Activated CD4-positive, alpha-beta T cell treated with anti-CD3 and anti-CD28 coated beads, Interleukin-2, amount 50 U/mL, for 4 hours (primary cell): ENCODE data around the gene GALK2.
"Not testable (repeated sequence)": the region's sequence is repeated elsewhere in the genome, so short reads cannot be mapped to it uniquely, and the experiment has no call there.

Experiments used
- DNase-seq, 2 experiments: peaks; one replicate each; pipeline ENCODE4 v3.0.0-alpha.2; 2020

The GALK2 gene

DNA sequence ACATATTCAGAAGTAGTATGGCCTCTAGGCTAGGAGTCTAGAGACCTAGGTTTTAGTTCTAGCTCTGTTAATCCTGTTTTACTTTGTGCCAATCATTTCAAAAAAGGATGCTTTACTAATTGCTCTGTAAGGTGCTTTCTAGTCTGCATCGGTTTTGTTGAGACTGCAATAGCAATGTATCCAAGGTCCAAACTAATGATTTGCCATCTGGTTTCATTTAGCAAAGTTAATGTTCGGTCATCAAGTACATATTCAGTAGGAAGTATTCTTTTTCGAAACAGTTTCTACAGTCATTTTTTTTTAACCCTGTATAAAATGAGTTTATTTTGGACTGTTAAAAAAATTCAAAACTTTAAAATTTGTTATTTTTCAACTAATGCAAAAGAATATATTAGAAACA is 2.0 kb upstream of the GALK2 start:
- no peak for DNase-seq

DNA sequence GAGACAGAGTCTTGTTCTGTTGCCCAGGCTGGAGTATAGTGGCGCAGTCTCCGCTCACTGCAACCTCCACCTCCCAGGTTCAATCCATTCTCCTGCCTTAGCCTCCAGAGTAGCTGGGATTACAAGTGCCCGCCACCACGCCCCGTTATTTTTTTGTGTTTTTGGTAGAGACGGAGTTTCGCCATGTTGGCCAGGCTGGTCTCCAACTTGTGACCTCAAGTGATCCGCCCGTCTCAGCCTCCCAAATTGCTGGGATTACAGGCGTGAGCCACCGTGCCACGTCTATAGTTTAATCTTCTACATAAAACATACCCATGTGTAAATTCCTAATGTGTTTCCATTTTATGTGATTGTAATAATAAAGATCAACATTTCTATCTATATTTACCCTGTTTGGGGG is 1.7 kb downstream of the GALK2 start:
- no peak for DNase-seq

DNA sequence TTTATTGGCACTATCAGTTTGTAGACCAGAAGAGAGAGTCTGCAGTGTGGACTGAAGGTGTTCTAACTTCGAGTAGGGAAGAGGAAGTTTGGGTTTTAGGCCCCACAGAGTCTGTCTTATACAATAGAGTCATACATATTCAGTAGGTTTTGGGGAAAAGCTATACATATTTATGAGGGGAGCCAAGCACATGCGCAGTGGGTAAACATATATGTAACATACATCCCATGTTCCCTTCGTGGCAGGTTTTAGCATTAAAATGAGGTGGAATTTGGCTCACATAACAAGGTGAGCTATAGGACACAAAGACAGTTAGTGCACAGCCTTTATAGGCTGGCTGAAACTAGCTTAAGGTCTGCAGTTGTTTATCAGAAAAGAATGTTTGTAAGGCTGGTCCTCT is 4.9 kb downstream of the GALK2 start:
- DNase-seq: no peak

DNA sequence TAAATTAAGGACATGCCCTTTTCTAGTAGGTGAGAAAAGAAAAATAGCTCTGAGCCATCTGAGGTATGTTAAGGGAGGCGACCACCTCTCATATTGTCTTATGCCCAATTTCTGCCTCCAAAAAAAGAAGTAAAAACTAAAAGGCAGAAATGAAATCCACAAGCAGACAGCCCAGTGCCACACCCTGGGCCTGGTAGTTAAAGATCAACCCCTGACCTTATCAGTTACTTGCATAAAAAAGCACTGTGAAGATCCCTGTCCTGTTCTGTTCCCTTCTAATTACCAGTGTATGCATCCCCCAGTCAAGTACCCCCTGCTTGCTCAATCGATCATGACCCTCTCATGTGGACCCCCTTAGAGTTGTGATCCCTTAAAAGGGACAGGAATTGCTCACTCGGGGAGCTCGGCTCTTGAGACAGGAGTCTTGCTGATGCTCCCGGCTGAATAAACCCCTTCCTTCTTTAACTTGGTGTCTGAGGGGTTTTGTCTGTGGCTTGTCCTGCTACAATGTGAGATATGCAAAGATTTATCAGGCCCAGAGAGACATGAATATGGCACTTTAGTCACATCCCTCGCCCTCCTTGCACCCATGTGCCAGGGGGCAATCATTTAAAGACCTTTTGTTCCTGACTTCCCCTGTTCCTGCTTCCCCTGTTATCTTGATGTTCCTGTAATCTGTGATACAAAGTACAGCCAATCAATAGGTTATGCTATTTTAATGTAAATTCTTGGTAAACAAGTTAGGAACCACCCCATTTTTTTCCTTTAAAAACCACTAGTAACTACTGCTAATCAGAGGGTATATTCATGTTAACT is 5.7 kb downstream of the GALK2 start:
- not testable (repeated sequence) for DNase-seq

DNA sequence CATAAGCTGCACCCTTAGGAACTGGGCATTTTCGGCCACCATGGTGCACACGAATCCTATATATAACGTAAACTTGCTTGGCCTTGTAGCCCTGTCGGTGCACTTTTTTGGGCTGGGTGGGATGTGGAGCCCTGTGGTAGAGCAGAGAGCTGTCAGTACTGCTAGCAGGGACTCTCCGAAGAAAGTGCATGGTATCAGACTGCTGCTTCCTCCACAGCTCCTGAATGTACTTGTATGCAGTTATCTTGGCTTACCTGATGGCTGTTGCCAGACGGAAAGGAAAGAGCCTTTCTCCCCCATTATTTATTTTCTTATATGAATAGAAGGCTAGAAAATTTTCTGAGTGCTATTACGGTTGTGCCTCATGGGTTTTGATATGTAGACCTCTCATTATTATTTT is 8.4 kb downstream of the GALK2 start:
- DNase-seq: no peak

DNA sequence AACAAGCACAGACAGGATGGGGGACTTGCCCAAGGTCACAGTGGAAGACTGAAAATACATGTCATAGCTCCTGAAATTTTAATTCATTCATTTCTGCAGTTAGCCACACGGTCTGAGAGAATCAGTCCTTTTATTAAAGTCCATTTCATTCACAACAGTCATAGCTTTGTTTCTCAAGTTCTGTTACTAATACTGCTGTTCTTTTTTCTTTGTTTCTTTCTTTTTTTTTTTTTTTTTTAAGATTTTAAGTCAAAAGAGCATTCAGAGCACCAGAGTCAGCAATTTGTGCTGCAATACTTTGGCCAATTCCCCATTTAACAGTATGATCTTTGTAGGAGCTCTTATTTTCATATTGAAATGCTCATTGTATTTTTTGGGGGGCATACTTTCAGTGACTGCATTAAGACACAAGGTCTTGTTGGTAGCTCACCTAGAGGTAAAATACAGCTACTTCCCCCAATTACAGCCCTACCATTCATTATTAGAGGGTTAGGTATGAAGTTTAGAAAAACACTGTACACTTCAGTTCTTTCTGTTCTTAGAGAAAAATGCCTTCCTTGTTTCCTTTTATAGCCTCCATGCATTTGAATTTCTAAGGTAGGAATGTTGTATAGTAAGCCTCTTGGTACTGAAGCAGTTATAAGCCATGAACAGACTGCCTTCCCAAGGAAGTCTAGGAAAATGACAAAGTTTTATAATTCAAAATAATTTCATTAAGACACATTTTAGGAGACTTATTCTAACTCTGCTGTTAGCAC is 9.6 kb downstream of the GALK2 start:
- DNase-seq: no peak

DNA sequence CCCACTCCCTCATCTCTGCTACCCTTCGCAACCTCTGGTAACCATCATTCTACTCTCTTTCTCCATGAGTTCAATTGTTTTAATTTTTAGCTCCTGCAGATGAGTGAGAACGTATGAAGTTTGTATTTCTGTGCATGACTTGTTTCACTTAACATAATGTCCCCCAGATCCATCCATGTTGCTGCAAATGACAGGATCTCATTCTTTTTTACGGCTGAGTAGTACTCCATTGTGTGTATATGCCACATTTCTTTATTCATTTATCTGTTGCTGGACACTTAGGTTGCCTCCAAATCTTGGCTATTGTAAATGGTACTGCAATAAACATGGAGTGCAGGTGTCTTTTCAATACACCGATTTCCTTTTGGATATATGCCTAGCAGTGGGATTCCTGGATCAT is 12.1 kb downstream of the GALK2 start:
- DNase-seq: no peak

DNA sequence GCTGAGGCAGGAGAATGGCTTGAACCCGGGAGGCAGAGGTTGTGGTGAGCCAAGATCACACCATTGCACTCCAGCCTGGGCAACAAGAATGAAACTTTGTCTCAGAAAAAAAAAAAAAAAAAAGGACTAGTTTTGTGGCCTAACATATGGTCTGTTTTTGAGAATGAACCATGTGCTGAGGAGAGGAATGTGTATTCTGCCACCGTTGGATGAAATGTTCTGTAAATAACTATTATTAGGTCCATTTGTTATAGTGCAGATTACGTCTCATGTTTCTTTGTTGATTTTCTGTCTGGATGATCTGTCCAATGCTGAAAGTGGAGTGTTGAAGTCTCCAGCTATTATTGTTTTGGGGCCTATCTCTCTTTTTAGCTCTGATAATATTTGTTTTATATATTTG is 13.7 kb downstream of the GALK2 start:
- DNase-seq: not testable (repeated sequence)

DNA sequence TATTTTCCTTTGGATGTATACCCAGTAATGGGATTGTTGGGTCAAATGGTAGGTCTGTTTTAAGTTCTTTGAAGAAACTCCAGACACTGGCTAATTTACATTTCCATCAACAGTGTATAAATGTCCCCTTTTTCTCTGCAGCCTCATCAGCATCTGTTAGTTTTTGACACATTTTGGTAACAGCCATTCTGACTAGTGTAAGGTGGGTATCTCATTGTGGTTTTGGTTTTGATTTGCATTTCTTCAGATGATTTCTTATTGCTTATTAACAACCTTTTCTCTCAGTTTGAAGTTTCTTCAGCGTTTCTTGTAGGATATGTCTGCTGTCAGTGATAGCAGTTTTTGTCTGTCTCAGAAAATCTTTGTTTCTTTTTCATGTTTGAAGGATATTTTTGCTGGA is 15.4 kb downstream of the GALK2 start:
- DNase-seq: no peak

DNA sequence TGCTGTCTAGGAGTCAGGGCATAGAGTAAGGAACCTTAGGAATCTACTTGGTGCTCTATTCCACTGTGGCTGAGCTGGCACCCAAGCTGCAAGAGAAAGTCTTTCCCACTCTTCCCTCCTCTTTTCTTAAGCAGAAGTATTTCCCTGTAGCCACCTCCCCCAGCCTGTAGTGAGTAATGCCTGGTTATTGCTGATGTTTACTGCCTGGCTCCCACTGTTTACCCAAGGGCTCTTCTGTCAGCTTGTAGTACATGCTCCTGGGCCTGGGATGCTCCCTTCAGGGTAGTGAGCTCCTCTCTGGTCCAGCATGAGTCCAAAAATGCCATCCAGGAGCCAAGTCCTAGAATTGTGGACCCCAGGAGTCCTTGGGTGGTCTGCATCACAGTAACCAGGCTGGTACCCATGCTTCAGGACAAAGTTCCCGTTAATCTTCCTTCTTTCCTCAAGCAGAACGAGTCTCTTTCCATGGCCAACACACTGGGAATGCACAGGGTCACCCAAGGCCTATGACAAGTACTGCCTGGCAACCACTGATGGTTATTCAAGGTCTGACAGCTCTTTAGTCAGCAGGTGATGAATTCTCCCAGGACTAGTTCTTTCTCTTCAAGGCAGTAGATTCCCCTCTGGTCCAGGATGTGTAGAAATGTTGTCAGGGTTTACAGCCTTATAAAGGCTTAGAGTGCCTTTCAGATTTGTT is 17.6 kb downstream of the GALK2 start:
- no peak for DNase-seq

DNA sequence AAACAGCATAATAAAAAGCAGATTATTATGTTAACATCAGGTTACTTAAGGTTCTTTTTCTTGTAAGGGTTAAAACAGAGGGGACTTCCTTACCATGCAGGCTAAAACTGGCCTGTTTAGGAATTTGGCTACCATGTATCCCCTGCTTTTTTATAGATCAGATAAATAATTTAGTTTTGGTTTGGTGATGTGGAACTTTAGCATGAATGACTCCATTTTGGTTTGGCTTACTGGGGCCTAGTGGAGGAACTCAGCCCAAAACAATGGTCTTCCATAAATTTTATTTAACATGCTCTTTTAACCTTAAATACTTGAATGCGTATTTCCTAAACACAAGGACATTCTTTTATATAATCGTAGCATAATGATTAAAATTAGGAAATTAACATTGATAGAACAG is 18.9 kb downstream of the GALK2 start:
- DNase-seq: no peak

DNA sequence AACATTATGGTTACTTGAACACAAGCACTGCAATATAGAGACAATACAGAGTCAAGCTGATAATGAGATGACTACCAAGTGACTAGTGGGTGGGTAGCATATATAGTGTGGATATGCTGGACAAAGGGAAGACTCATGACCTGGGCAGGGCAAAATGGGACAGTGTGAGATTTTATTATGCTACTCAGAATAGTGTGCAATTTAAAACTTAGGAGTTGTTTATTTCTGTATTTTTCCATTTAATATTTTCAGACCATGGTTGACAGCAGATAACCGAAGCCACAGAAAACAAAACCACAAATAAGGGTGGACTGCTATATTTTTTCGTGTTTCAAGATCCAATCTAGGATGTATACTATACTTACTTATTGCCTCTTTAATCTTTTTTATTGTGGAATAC is 19.6 kb downstream of the GALK2 start:
- DNase-seq: no peak

DNA sequence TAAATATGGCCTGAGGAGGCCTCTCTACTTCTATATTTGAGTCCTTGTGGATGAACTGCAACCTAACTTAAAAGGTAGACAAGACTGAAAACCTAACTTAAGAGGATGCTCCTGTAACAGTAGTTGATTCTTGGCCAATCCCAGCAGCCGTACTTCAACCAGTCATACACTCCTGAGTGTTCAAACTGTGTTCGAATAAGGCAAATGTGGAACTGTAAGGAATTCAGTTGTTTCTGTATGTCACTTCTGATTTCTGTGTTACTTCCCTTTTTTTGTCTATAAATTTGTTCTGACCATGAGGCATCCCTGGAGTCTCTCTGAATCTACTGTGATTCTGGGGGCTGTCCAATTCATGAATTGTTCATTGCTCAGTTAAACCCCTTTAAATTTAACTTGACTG is 20.5 kb downstream of the GALK2 start:
- no peak for DNase-seq

DNA sequence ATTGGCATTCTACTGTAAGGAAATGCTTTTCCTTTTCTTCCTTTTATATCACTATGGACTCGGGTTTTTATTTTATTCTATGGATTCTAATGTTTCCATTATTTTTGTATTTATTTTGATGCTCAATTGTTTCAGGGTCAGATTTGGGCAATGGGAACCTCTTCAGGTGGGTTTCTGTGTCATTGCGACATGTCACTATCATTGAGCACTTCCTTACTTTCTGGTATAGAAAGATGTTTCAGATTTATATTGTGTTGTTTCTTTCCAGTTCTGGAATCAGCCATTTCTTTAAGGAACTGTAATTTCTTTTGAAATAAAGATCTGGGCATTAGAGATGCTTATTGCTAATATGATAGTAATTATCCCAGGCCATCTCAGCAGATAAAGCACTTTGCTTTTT is 21.8 kb downstream of the GALK2 start:
- DNase-seq: no peak

DNA sequence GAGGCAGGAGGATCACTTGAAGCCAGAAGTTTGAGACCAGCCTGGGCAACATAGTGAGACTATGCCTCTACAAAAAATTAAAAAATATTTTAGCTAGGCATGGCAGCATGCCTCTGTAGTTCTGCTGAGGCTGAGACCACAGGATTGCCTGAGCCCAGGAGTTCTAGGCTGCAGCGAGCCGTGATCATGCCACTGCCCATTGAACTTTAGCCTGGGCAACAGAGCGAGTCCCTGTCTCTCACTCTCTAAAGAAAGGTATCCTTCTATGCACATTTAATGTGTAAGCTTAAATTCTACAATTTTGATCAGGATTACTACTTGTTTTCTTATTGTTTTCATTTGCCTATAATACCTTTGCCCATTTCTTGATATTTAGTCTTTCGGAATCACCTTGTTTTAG is 26.8 kb downstream of the GALK2 start:
- DNase-seq: no peak

DNA sequence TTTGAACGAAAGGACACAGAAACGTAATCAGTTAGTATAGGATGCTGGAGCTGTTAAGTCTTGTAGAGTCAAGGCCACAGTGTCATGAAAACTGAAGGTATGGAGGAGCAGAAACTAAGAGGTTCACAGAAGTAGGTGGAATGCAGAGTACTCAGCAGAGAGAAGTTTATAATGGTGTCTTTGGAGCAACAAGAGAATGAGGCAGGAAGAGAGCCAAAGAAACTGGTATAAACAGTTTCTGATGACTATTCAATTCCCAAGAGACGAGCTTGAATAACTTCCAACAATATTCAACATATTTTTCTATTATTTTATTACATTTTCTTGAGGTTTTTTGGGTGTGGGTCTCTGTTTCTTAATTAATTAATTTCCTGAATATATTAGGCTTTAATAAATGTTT is 29.6 kb downstream of the GALK2 start:
- DNase-seq: no peak

DNA sequence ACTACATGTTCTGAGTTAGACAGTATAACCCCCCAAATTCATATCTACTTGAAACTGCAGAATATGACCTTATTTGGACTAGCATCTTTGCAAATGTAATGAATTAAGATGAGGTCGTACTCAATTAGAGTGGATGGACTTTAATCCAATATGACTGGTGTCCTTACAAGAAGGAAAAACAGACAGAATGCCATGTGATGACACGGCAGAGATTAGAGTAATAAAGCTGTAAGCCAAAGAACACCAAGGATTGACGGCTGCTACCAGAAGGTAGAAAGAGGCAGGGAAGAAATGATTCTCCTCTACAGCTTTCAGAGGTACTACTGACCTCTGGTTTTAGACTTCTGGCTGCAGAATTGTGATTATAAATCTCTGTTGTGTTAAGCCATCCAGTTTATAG is 30.3 kb downstream of the GALK2 start:
- DNase-seq: no peak

DNA sequence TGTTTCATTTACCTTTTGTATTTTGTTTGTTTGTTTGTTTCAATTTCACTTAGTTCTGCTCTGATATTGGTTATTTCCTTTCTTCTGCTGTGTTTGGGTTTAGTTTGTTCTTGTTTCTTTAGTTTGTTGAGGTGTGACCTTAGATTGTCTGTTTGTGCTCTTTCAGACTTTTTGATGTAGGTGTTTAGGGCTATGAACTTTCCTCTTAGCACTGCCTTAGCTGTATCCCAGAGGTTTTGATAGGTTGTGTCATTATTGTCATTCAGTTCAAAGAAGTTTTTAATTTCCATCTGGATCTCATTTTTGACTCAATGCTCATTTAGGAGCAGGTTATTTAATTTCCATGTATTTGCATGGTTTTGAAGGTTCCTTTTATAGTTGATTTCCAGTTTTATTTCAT is 38.1 kb downstream of the GALK2 start:
- not testable (repeated sequence) for DNase-seq

DNA sequence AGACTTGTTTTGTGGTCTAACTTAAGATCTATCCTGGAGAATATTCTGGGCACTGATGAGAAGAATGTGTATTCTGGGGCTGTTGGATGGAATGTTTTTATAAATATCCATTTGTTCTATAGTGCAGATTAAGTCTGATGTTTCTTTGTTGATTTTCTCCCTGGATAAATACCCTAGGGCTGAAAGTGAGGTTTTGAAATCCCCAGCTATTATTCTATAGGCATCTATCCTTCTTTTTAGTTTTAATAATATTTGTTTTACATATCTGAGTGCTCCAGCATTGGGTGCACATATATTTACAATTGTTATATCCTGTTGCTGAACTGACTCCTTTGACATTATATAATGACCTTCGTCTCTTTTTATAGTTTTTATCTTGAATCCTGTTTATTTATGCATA is 42.9 kb downstream of the GALK2 start:
- no peak for DNase-seq

DNA sequence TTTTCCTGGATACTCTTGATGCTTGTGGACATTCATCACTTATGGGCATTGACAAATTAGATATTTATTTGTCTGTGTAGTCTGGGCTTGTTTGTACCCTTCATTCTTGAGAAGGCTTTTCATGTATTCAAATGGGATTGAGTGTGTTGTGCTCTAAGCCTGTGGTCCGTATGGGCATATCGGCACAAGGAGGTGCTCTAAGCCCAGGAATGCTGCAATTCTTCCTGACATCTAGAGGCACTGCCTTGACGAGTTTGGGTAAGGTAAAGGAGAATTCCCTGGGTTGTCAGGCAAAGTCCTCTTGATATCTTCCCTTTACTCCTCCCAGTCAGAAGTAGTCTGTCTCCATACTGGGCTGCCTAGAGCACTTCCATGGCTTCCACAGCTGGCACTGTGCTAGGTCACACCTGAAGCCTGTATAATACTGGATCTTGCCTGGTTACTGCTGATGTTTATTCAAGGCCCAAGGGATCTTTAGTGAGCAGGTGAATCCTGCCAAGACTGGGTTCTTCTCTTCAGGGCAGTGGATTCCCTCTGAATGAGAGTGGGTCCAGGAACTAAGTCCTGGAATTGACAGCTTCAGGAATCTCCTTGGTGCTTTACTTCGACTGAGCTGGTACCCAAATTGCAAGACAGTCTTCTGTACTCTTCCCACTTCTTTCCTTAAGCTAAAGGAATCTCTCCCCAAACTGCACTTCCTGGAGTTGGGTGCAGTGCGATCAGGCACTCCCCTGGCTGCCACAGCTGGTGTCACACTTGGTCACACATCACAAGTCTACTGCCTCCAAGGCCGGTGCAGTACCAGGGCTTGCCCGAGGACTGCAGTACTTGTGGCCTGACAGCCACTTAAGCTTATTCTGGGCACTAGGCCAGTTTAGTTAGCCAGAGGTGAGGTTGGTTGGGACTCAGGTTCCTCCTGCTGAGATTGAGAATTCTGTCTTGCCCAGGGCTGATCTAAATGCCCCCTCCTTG is 46.0 kb downstream of the GALK2 start:
- no peak for DNase-seq

DNA sequence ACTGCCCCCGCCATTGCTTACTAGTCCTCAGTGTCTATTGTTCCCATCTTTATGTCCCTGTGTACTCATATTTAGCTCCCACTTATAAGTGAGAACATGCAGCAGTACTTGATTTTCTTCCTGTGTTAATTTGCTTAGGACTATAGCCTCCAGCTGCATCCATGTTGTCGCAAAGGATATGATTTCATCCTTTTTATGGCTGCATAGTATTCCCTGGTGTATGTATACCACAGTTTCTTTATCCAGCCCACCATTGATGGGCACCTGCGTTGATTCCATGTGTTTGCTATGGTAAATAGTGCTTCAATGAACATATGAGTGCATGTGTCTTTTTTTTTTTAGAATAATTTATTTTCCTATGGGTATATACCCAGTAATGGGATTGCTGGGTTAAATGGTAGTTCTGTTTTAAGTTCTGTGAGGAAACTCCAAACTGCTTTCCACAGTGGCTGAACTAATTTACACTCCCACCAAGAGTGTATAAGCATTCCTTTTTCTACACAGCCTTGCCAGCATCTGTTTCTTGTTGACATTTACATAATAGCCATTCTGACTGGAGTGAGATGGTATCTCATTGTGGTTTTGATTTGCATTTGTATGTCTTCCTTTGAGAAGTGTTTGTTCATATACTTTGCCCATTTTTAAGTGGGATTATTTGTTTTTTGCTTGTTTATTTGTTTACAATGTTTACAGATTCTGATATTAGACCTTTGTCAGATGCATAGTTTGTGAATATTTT is 53.7 kb downstream of the GALK2 start:
- no peak for DNase-seq
